Lung (tissue), 12 donors: ENCODE results near the gene DDX10. TPM values are rescaled to one million over a fixed set of nuclear protein-coding genes. Genes with fewer than 3 reads are reported as not detected.

Source experiments
- ATAC-seq: fragments of 200-7000 bp; cut with Tn5 transposase; one replicate; pipeline ENCODE4 v1.9.1; 2020; ENCODE audit warnings: moderate number of reproducible peaks; ENCODE audit not compliant: insufficient read depth, low FRiP score
- DNase-seq, 3 donors: peaks; one replicate each; pipeline ENCODE4 v3.0.0-alpha.2; 2013 to 2017
- H3K27ac ChIP-seq, 2 donors: one replicate each; pipeline ENCODE4 v1.5.1; 2013; ENCODE audit warnings: mild to moderate bottlenecking in 2 of 2, moderate library complexity in 2 of 2, control low read depth in 1 of 2, inconsistent platforms in 1 of 2, low read depth in 1 of 2, low read length in 1 of 2
- H3K27me3 ChIP-seq, 3 donors: one replicate each; pipeline ENCODE4 v1.5.1; 2013; ENCODE audit warnings: low read length in 2 of 3; ENCODE audit not compliant: control insufficient read depth in 3 of 3, insufficient read depth in 3 of 3
- H3K36me3 ChIP-seq, 4 donors: one replicate each; pipeline ENCODE4 v1.5.1; 2013; ENCODE audit warnings: low read length in 4 of 4, mild to moderate bottlenecking in 1 of 4, moderate library complexity in 1 of 4; ENCODE audit not compliant: control insufficient read depth in 4 of 4, insufficient read depth in 4 of 4
- H3K4me1 ChIP-seq, 5 donors: one replicate each; pipeline ENCODE4 v1.5.1; 2013; ENCODE audit warnings: low read length in 5 of 5, mild to moderate bottlenecking in 2 of 5, moderate library complexity in 1 of 5; ENCODE audit not compliant: control insufficient read depth in 5 of 5, insufficient read depth in 5 of 5
- H3K4me3 ChIP-seq: one replicate; pipeline ENCODE4 v1.5.1; 2013; ENCODE audit warnings: mild to moderate bottlenecking, control low read depth, moderate library complexity
- H3K9ac ChIP-seq, 2 donors: one replicate each; pipeline ENCODE4 v1.5.1; 2013; ENCODE audit warnings: low read length in 2 of 2, control low read depth in 1 of 2; ENCODE audit not compliant: insufficient read depth in 1 of 2
- H3K9me3 ChIP-seq, 4 donors: one replicate each; pipeline ENCODE4 v1.5.1; 2013; ENCODE audit warnings: low read length in 3 of 4, mild to moderate bottlenecking in 1 of 4, moderate library complexity in 1 of 4; ENCODE audit not compliant: control insufficient read depth in 4 of 4, insufficient read depth in 3 of 4
- CTCF ChIP-seq: IDR thresholded peaks from 2 replicates; pipeline ENCODE4 v1.5.1; 2012; ENCODE audit warnings: mild to moderate bottlenecking; ENCODE audit errors: control extremely low read depth, extremely low read depth
- WGBS, 2 donors: extraction: QIAGEN DNeasy Blood & Tissue Kit; methylation state at CpG; one replicate each; pipeline ENCODE4 v1.1.7; 2013; 5-methylcytosine and 5-hydroxymethylcytosine counted together
- polyA plus RNA-seq, 2 donors: library from polyadenylated mRNA; stranded (reverse); fragments of 200-250 nt; gene quantifications; one replicate each; pipeline ENCODE4 v1.2.1, GENCODE V29; 2013
- total RNA-seq, 2 donors: library from RNA; depleted of rRNA in 1 of 2; stranded (reverse); fragments of >200 nt in 1 of 2; gene quantifications; one replicate each; pipeline ENCODE4 v1.2.1, GENCODE V29; 2014 to 2021
- donor health status: control.
- donor health status: control.
- donor health status: Bipolar disorder and iron deficiency.
- donor health status: healthy.
- donor health status: DM: yes; HTN: yes; CAD: no.

DDX10 gene
- total and polyA plus RNA-seq, 4 donors = 13.9 to 30.5 (median 18.8) TPM

DNA sequence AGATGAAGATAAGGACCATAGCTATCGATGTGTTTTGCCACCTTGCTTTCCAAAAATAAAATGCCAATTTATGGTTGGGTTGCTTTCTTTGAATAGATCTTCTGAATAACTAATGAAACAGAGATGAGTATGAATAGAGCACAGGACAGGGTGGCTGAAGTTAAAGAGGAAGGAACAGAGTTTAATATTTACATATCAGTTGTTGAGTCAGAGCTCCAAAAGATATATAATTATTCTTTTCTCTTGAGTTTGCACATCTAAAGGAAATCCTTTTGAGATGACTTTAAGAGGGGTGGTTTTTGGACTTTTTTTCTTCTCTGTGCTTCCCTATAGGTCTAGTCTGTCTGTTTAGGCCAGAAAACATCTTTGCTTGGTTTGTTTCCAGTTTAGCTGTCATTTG lies 115.2 kb downstream of the DDX10 start:
- Histone ChIP-seq H3K4me3 (no peak overlapping the region), H3K4me1 (no peaks in the 10 kb centered on the region), H3K36me3 (no peaks in the 10 kb centered on the region), H3K9me3 (peaks cover 0 to 3% (median 0%) of the 10 kb centered on the region in 4 donors), H3K27me3 (no peaks in the 10 kb centered on the region), H3K9ac (no peak overlapping the region), H3K27ac (no peak overlapping the region)
- no peak for TF ChIP-seq CTCF
- 64 to 77% methylated on average over 1 of the region's 1 CpG for WGBS, 2 donors
- ATAC-seq = no peak
- DNase-seq = no peak

DNA sequence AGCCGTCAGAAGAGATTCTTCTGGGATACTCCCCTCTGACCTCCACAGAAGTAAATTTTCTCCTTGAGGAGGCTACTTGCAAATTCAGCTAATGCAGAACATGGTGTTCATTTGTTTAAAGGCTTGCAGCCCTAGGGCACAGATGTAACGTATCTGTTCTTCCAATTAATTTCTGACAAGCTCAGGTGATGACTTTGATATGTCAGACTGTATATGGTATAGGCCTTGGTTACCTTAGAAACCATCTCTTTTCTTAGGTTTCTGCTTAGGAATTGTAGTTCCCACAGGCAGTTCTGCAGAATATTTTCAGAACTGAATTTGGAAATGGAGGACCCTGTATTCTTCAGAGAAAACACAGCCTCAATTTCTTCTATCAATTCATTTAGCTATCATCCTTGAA lies 117.1 kb downstream of the DDX10 start:
- H3K27ac ChIP-seq = no peak overlapping the region
- TF ChIP-seq CTCF = no peak
- peaks cover 0 to 3% (median 0%) of the 10 kb centered on the region in 4 donors for H3K9me3 ChIP-seq
- no peaks in the 10 kb centered on the region for H3K4me1 ChIP-seq
- no peak overlapping the region for H3K9ac ChIP-seq
- 92 to 95% methylated on average over 2 of the region's 2 CpGs for WGBS, 2 donors
- no peak for ATAC-seq
- H3K27me3 ChIP-seq = no peaks in the 10 kb centered on the region
- no peak for DNase-seq
- no peak overlapping the region for H3K4me3 ChIP-seq
- no peaks in the 10 kb centered on the region for H3K36me3 ChIP-seq

GRCh38 chr11:108786281-108786990 lies 121.6 kb downstream of the DDX10 start:
- Histone ChIP-seq H3K9me3 (peaks cover 0 to 3% (median 0%) of the 10 kb centered on the region in 4 donors), H3K27ac (no peak overlapping the region), H3K4me1 (no peaks in the 10 kb centered on the region), H3K9ac (no peak overlapping the region), H3K4me3 (no peak overlapping the region), H3K36me3 (no peaks in the 10 kb centered on the region), H3K27me3 (no peaks in the 10 kb centered on the region)
- 55 to 64% methylated on average over 5 of the region's 5 CpGs for WGBS, 2 donors
- DNase-seq (no peak), ATAC-seq (no peak)
- TF ChIP-seq CTCF = no peak

DNA sequence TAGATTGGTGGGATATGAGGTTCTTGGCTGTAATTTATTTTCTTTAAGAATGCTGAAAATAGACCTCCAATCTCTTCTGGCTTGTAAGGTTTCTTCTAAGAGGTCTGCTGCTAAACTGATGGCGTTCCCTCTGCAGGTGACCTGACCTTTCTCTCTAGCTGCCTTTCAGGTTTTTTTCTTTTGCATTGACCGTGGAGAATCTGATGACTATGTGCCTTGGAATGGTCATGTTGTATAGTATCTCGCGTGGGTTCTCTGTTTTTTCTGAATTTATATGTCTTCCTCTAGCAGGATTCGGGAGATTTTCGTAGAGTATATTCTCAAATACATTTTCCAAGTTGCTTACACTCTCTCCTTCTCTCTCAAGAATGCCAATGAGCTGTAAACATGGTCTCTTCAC lies 122.2 kb downstream of the DDX10 start:
- Histone ChIP-seq H3K27me3 (no peaks in the 10 kb centered on the region), H3K36me3 (no peaks in the 10 kb centered on the region), H3K27ac (no peak overlapping the region), H3K4me1 (no peaks in the 10 kb centered on the region), H3K9me3 (peaks cover 0 to 3% (median 0%) of the 10 kb centered on the region in 4 donors), H3K9ac (no peak overlapping the region), H3K4me3 (no peak overlapping the region)
- 97 to 98% methylated on average over 6 of the region's 6 CpGs for WGBS, 2 donors
- no peak for DNase-seq
- no peak for TF ChIP-seq CTCF
- no peak for ATAC-seq
